ENCODE data around the gene AR. TPM values are rescaled to one million over a fixed set of nuclear protein-coding genes. Genes with fewer than 3 reads are reported as not detected.

AR gene
- polyA plus RNA-seq, 1 donor (not counting 4 experiments of a cell fraction or from before 2014, with no cell fraction given), result 0.47 TPM

DNA sequence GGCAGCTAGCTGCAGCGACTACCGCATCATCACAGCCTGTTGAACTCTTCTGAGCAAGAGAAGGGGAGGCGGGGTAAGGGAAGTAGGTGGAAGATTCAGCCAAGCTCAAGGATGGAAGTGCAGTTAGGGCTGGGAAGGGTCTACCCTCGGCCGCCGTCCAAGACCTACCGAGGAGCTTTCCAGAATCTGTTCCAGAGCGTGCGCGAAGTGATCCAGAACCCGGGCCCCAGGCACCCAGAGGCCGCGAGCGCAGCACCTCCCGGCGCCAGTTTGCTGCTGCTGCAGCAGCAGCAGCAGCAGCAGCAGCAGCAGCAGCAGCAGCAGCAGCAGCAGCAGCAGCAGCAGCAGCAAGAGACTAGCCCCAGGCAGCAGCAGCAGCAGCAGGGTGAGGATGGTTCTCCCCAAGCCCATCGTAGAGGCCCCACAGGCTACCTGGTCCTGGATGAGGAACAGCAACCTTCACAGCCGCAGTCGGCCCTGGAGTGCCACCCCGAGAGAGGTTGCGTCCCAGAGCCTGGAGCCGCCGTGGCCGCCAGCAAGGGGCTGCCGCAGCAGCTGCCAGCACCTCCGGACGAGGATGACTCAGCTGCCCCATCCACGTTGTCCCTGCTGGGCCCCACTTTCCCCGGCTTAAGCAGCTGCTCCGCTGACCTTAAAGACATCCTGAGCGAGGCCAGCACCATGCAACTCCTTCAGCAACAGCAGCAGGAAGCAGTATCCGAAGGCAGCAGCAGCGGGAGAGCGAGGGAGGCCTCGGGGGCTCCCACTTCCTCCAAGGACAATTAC is 1.4 kb downstream of the AR start:
- Histone ChIP-seq H2AFZ (ENCODE audit: control insufficient read depth, low read length) (peak overlapping the region; percentile 6), H3K36me3 (ENCODE audit: control insufficient read depth in 2 of 2, extremely low read depth in 1 of 2, insufficient read depth in 2 of 2, low read length in 2 of 2) (no peaks in the 10 kb centered on the region), H3K4me1 (ENCODE audit: control insufficient read depth, extremely low read depth, insufficient read depth, low read length) (peaks cover 5% of the 10 kb centered on the region), H3K9me3 (ENCODE audit: control insufficient read depth, low read depth, low read length) (no peaks in the 10 kb centered on the region), H3K9me1 (ENCODE audit: control insufficient read depth, extremely low read depth, insufficient read depth, low read length) (no peaks in the 10 kb centered on the region), H3K27ac (ENCODE audit: control insufficient read depth, insufficient read depth, low read length) (no peak overlapping the region), H3K4me3 (ENCODE audit: control insufficient read depth in 2 of 3, extremely low read depth in 1 of 3, insufficient read depth in 2 of 3, low read depth in 1 of 3, low read length in 3 of 3) (peak overlapping the region in 2 of 3 experiments; percentile 15 to 46), H4K20me1 (ENCODE audit: control insufficient read depth, extremely low read depth, insufficient read depth, low read length) (no peaks in the 10 kb centered on the region), H3K4me2 (ENCODE audit: control insufficient read depth, extremely low read depth, insufficient read depth, low read depth, low read length) (peak overlapping the region; percentile 70), H3K79me2 (ENCODE audit: control insufficient read depth, insufficient read depth, low read length) (no peaks in the 10 kb centered on the region), H3K27me3 (ENCODE audit: control insufficient read depth, extremely low read depth, insufficient read depth, low read length) (peaks cover 35% of the 10 kb centered on the region), H3K9ac (ENCODE audit: control insufficient read depth, extremely low read depth, insufficient read depth, low read length) (no peak overlapping the region)
- dilution Hi-C loops (cut with MboI; ENCODE audit: extremely low pct_ligation_motif_present, low sequenced_read_pairs), result no loop called here
- no peak for DNase-seq (ENCODE audit: low read depth, low spot score)
- FAIRE-seq, result no peak
- no peak for TF ChIP-seq EZH2 (IDR thresholded peaks at IDR 0.05; ENCODE audit: low read length)
- no peak for TF ChIP-seq CTCF (optimal IDR thresholded peaks at IDR 0.05 in 1 of 3, IDR thresholded peaks at IDR 0.05 in 1 of 3, conservative IDR thresholded peaks at IDR 0.05 in 1 of 3; ENCODE audit: extremely low read depth in 1 of 3, insufficient read depth in 2 of 3, low read length in 3 of 3)

- dilution Hi-C loops (cut with MboI; ENCODE audit: extremely low pct_ligation_motif_present, low sequenced_read_pairs), result no loop called here
- H3K79me2 ChIP-seq (ENCODE audit: control insufficient read depth, insufficient read depth, low read length), result no peaks in the 10 kb centered on the region
- peak overlapping the region in 2 of 3 experiments; percentile 38 to 46 for H3K4me3 ChIP-seq (ENCODE audit: control insufficient read depth in 2 of 3, extremely low read depth in 1 of 3, insufficient read depth in 2 of 3, low read depth in 1 of 3, low read length in 3 of 3)
- H3K4me2 ChIP-seq (ENCODE audit: control insufficient read depth, extremely low read depth, insufficient read depth, low read depth, low read length), result peak overlapping the region; percentile 70
- H3K36me3 ChIP-seq (ENCODE audit: control insufficient read depth in 2 of 2, extremely low read depth in 1 of 2, insufficient read depth in 2 of 2, low read length in 2 of 2), result no peaks in the 10 kb centered on the region
- peaks cover 35% of the 10 kb centered on the region for H3K27me3 ChIP-seq (ENCODE audit: control insufficient read depth, extremely low read depth, insufficient read depth, low read length)
- DNase-seq (ENCODE audit: low read depth, low spot score) (no peak), FAIRE-seq (no peak)
- H3K9me3 ChIP-seq (ENCODE audit: control insufficient read depth, low read depth, low read length), result no peaks in the 10 kb centered on the region
- H3K4me1 ChIP-seq (ENCODE audit: control insufficient read depth, extremely low read depth, insufficient read depth, low read length), result peaks cover 5% of the 10 kb centered on the region
- H3K9me1 ChIP-seq (ENCODE audit: control insufficient read depth, extremely low read depth, insufficient read depth, low read length), result no peaks in the 10 kb centered on the region
- no peak for TF ChIP-seq CTCF (optimal IDR thresholded peaks at IDR 0.05 in 1 of 3, IDR thresholded peaks at IDR 0.05 in 1 of 3, conservative IDR thresholded peaks at IDR 0.05 in 1 of 3; ENCODE audit: extremely low read depth in 1 of 3, insufficient read depth in 2 of 3, low read length in 3 of 3)
- peak; percentile 87 for TF ChIP-seq EZH2 (IDR thresholded peaks at IDR 0.05; ENCODE audit: low read length)
- H3K9ac ChIP-seq (ENCODE audit: control insufficient read depth, extremely low read depth, insufficient read depth, low read length), result no peak overlapping the region
- peak overlapping the region; percentile 6 for H2AFZ ChIP-seq (ENCODE audit: control insufficient read depth, low read length)
- no peaks in the 10 kb centered on the region for H4K20me1 ChIP-seq (ENCODE audit: control insufficient read depth, extremely low read depth, insufficient read depth, low read length)
- no peak overlapping the region for H3K27ac ChIP-seq (ENCODE audit: control insufficient read depth, insufficient read depth, low read length)
These were observed 2.2 kb downstream of the AR start for GRCh38 chrX:67545893-67546495.
